Naive B cell (primary cell): ENCODE data around the gene TTC7B. TPM values are rescaled to one million over a fixed set of nuclear protein-coding genes. Genes with fewer than 3 reads are reported as not detected.

Source experiments
- ATAC-seq, 2 donors: fragments of 150-1000 bp; cut with Tn5 transposase; 2 replicates each; pipeline ENCODE4 v1.10.0; 2021; ENCODE audit warnings: low read depth in 2 of 2, mild to moderate bottlenecking in 2 of 2, moderate library complexity in 2 of 2
- DNase-seq: peaks from one replicate; pipeline ENCODE4 v3.0.0; 2022
- H3K27ac Mint-ChIP-seq, 6 donors: one replicate each; pipeline ENCODE4 v1.8.0; 2020 to 2022; ENCODE audit warnings: mild to moderate bottlenecking in 6 of 6, mixed read lengths in 6 of 6, moderate library complexity in 5 of 6, inconsistent platforms in 2 of 6
- H3K27me3 Mint-ChIP-seq, 3 donors: one replicate each; pipeline ENCODE4 v1.8.0; 2021 to 2022; ENCODE audit warnings: mixed read lengths in 3 of 3, mild to moderate bottlenecking in 1 of 3
- H3K36me3 Mint-ChIP-seq, 2 donors: one replicate each; pipeline ENCODE4 v1.8.0; 2020 to 2022; ENCODE audit warnings: mixed read lengths in 2 of 2, inconsistent platforms in 1 of 2, mild to moderate bottlenecking in 1 of 2
- H3K4me1 Mint-ChIP-seq, 3 donors: one replicate each; pipeline ENCODE4 v1.8.0; 2020 to 2022; ENCODE audit warnings: mixed read lengths in 3 of 3, inconsistent platforms in 1 of 3, mild to moderate bottlenecking in 1 of 3, moderate library complexity in 1 of 3
- H3K4me3 Mint-ChIP-seq, 8 donors: one replicate each; pipeline ENCODE4 v1.8.0; 2020 to 2022; ENCODE audit warnings: mild to moderate bottlenecking in 8 of 8, mixed read lengths in 8 of 8, moderate library complexity in 8 of 8, inconsistent platforms in 2 of 8
- H3K9me3 Mint-ChIP-seq, 7 donors: one replicate each; pipeline ENCODE4 v1.8.0; 2020 to 2022; ENCODE audit warnings: mixed read lengths in 7 of 7, mild to moderate bottlenecking in 5 of 7, inconsistent platforms in 2 of 7, moderate library complexity in 1 of 7
- polyA plus RNA-seq, 6 donors: library from polyadenylated mRNA; unstranded; fragments of 300-500 nt; fragmentation: Illumina TruSeq; gene quantifications; one replicate each; pipeline ENCODE4 v1.2.3, GENCODE V29; 2021; ENCODE audit warnings: low read depth in 6 of 6

TTC7B gene
- polyA plus RNA-seq, 6 donors from 2014 or later = 0.39 to 1.2 TPM; not detected in 4

GRCh38 chr14:90593254-90594040, 222.8 kb downstream of the TTC7B start:
- Mint-ChIP-seq H3K4me1 (no peaks in the 10 kb centered on the region), H3K4me3 (no peak overlapping the region), H3K27ac (no peak overlapping the region), H3K9me3 (no peaks in the 10 kb centered on the region), H3K27me3 (no peaks in the 10 kb centered on the region), H3K36me3 (no peaks in the 10 kb centered on the region)
- DNase-seq = no peak
- no peak for ATAC-seq

DNA sequence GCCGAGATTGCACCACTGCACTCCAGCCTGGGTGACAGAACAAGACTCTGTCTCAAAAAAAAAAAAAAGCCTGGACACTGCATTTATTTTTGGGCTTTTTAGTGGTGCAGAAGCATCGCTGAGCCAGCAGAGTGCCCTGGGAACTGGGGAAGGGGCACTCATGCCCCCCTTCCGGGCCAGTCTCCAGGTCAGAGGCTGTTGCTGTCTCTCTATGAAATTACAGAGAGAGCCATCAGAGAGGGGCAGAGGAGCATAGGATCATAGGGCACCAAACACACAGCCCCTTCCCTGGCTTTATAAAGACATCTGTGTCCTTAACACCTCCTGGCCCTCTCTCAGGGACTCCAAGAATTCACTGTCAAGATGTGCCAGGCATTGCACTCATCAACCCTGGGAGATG, 223.6 kb downstream of the TTC7B start:
- Mint-ChIP-seq H3K9me3 (no peaks in the 10 kb centered on the region), H3K27ac (no peak overlapping the region), H3K27me3 (no peaks in the 10 kb centered on the region), H3K4me3 (no peak overlapping the region), H3K4me1 (no peaks in the 10 kb centered on the region), H3K36me3 (no peaks in the 10 kb centered on the region)
- ATAC-seq (no peak), DNase-seq (no peak)

- Mint-ChIP-seq H3K9me3 (no peaks in the 10 kb centered on the region), H3K27me3 (no peaks in the 10 kb centered on the region), H3K4me1 (no peaks in the 10 kb centered on the region), H3K4me3 (no peak overlapping the region), H3K27ac (no peak overlapping the region), H3K36me3 (no peaks in the 10 kb centered on the region)
- DNase-seq (no peak), ATAC-seq (no peak)
Measured at GRCh38 chr14:90587918-90588317, 228.3 kb downstream of the TTC7B start.

- Mint-ChIP-seq H3K4me3 (peak overlapping the region in 1 of 8 donors; percentile 63), H3K27me3 (no peaks in the 10 kb centered on the region), H3K4me1 (no peaks in the 10 kb centered on the region), H3K27ac (peak overlapping the region in 1 of 6 donors; percentile 44), H3K9me3 (no peaks in the 10 kb centered on the region), H3K36me3 (no peaks in the 10 kb centered on the region)
- DNase-seq (no peak), ATAC-seq (no peak)
Measured at GRCh38 chr14:90587252-90587910, 228.8 kb downstream of the TTC7B start.

GRCh38 chr14:90585106-90585505, 231.1 kb downstream of the TTC7B start:
- Mint-ChIP-seq H3K4me1 (no peaks in the 10 kb centered on the region), H3K36me3 (no peaks in the 10 kb centered on the region), H3K27me3 (no peaks in the 10 kb centered on the region), H3K27ac (peak overlapping the region in 1 of 6 donors; percentile 45), H3K9me3 (no peaks in the 10 kb centered on the region), H3K4me3 (no peak overlapping the region)
- no peak for DNase-seq
- ATAC-seq = no peak

DNA sequence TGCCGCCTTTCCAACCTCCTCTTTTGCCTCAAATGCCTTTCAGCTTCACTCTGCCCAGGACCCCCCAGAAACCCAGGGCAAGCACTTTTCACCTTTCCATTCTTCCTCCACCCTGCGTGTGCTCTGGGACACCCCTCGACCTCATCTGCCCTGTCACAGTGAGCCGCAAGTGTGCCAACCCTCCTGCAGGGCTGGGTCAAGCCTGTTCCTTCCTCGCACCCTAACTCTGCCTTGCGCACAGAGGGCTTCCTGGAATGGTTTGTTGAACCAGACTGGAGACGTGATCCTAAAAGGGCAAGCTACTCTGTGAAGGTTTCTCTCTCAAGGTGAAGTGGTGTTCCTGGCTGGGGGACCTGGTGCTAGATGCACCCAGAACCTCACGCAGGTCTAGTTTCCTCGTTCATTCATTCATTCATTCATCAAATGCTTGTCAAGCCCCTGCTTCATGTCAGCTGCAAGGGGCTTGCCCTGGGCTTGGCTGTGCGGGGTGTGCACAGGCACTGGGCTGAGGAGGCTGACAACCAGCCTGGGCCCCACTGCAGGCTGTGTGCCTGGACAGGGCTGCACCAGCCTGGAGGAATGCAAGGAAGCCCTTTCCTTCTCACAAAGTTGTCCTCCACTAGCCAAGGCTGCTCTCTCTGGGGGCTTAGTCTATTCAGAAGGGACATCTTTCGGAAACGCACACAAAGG, 232.2 kb downstream of the TTC7B start:
- no peak for DNase-seq
- peak overlapping the region in 1 of 6 donors; percentile 34 for H3K27ac Mint-ChIP-seq
- no peaks in the 10 kb centered on the region for H3K9me3 Mint-ChIP-seq
- ATAC-seq = no peak
- no peaks in the 10 kb centered on the region for H3K36me3 Mint-ChIP-seq
- no peaks in the 10 kb centered on the region for H3K4me1 Mint-ChIP-seq
- no peak overlapping the region for H3K4me3 Mint-ChIP-seq
- H3K27me3 Mint-ChIP-seq = no peaks in the 10 kb centered on the region

GRCh38 chr14:90583427-90583826, 232.8 kb downstream of the TTC7B start:
- no peaks in the 10 kb centered on the region for H3K27me3 Mint-ChIP-seq
- no peaks in the 10 kb centered on the region for H3K9me3 Mint-ChIP-seq
- DNase-seq = no peak
- no peak overlapping the region for H3K27ac Mint-ChIP-seq
- H3K4me3 Mint-ChIP-seq = no peak overlapping the region
- ATAC-seq = no peak
- no peaks in the 10 kb centered on the region for H3K4me1 Mint-ChIP-seq
- no peaks in the 10 kb centered on the region for H3K36me3 Mint-ChIP-seq

DNA sequence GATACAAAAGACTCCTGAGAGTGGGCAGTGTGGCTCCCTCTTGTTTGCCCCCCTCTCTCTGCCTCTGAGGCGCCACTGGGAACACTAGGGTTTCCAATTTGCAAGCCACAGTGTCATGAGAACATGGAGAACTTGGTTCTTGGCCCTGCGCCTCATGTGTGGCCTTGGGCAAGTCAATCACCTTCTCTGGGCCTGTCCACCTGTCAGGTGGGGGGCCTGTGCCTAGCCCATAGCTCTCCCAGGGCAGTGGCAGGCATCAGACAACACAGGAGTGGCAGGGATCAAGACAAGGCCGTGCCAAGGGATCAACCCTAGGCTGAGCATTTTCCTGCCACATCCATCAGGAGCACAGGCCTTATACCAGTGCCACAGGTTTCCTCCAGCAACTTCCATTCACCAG, 234.1 kb downstream of the TTC7B start:
- DNase-seq (no peak), ATAC-seq (no peak)
- Mint-ChIP-seq H3K9me3 (no peaks in the 10 kb centered on the region), H3K27me3 (no peaks in the 10 kb centered on the region), H3K4me3 (peak overlapping the region in 1 of 8 donors; percentile 21), H3K4me1 (no peaks in the 10 kb centered on the region), H3K27ac (no peak overlapping the region), H3K36me3 (no peaks in the 10 kb centered on the region)

DNA sequence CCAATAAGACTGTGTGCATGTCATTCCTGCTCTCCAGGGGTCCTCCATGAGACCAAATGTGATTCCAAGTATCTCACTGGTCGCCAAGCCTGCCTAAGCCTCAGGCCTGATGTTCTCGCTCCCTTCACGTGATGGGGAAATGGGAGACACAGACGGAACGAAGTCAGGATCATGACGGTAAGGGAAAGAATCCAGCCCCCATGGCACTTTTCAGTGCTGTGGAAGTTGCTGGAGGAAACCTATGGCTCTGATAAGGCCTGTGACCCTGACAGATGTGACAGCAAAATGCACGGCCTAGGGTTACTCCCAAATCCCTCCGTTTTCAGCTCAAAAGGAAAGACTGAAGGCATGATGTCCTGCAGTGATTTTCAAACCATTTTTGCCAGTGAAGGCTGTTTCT, 234.5 kb downstream of the TTC7B start:
- Mint-ChIP-seq H3K4me1 (no peaks in the 10 kb centered on the region), H3K4me3 (no peak overlapping the region), H3K9me3 (no peaks in the 10 kb centered on the region), H3K27me3 (no peaks in the 10 kb centered on the region), H3K36me3 (no peaks in the 10 kb centered on the region), H3K27ac (no peak overlapping the region)
- DNase-seq = no peak
- no peak for ATAC-seq

DNA sequence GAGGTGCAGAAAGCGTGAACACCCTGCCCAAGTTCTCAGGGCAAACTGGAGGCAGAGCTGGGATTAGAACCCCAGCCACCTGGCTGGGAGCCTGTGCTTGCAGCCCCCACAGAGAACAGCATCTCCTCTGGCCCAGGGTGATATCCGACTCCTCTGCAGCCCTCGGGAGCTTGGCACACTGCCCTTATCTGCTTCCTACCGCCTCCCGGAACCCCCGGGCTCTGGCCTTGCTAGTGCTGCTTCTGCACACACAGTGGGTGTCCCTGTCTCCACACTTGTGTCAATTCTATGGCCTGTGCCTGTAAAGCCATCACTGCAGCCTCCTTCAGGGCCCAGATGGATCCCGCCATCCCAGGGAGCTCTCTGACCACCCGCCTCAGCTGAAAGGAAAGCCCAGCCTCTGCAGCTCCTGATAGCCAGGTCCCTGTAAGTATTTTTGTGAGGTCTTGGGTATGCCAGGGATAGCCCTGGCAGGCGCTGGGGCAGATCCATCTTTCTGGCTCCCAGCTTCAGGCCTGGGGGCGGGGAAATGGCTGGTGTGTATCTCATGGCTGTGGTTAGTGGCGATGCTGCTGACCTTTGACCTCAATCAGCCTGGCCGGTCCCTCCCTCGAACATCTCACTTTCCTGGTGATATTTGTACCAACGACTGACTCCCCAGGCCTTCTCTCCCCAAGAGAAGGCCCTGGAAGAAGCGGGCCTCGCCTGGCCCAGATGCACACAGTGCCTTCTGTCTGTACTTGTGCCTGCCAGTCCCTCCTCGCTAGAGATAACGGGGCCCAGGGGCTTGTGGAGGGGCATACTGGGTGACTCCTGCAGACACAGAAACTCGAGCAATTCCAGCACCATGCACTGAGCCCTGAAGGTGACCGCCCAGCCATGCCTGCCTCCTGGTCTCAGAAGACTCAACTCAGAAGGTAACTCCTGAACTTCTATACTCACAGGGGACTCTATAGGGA, 235.6 kb downstream of the TTC7B start:
- Mint-ChIP-seq H3K27ac (no peak overlapping the region), H3K4me3 (no peak overlapping the region), H3K9me3 (no peaks in the 10 kb centered on the region), H3K4me1 (no peaks in the 10 kb centered on the region), H3K36me3 (no peaks in the 10 kb centered on the region), H3K27me3 (no peaks in the 10 kb centered on the region)
- ATAC-seq (no peak), DNase-seq (no peak)

DNA sequence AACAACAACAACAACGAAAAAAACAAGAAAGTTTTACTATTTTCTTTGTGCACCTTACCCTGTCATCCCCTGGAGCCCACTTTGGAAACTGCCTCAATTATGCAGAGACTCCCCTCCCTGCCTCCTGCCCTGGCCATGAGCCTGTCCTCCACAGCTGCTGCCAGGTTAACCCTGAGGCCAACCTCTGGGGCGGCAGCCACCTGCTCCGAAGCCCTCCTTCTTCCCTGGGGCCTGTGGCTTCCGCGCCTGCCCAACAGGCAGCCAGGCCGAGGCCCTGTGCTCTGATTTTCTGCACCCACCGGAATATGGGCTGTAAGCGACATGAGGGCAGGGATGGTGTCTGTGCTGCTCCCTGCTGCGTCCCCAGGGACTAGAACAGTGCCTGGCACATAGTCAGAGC, 236.4 kb downstream of the TTC7B start:
- no peak for ATAC-seq
- Mint-ChIP-seq H3K4me1 (no peaks in the 10 kb centered on the region), H3K36me3 (no peaks in the 10 kb centered on the region), H3K9me3 (no peaks in the 10 kb centered on the region), H3K27me3 (no peaks in the 10 kb centered on the region), H3K27ac (no peak overlapping the region), H3K4me3 (no peak overlapping the region)
- no peak for DNase-seq

DNA sequence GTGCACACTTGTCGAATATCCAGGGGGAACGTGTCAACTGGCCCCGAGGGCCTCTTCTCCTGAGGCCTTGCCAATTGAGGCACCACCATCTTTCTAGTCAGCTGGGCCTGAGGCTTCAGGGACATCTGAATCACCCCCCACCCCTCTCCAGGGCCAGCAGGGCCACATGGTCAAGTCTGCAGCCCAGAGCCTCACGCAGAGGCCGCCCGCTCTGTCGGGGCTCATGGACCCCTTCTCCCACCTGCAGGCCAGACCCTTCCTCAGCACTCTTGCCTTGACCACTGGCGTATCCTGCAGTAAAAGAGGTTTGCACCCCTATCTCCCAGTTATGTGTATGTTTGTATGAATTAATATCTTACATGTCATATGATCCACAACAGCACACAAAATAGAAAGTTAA, 237.1 kb downstream of the TTC7B start:
- DNase-seq (no peak), ATAC-seq (no peak)
- no peak overlapping the region for H3K4me3 Mint-ChIP-seq
- no peaks in the 10 kb centered on the region for H3K9me3 Mint-ChIP-seq
- H3K4me1 Mint-ChIP-seq = no peaks in the 10 kb centered on the region
- peak overlapping the region in 1 of 6 donors; percentile 13 for H3K27ac Mint-ChIP-seq
- H3K27me3 Mint-ChIP-seq = no peaks in the 10 kb centered on the region
- no peaks in the 10 kb centered on the region for H3K36me3 Mint-ChIP-seq

GRCh38 chr14:90578283-90578985, 237.8 kb downstream of the TTC7B start:
- H3K4me1 Mint-ChIP-seq = no peaks in the 10 kb centered on the region
- no peak overlapping the region for H3K4me3 Mint-ChIP-seq
- no peak for ATAC-seq
- H3K27ac Mint-ChIP-seq = no peak overlapping the region
- no peaks in the 10 kb centered on the region for H3K36me3 Mint-ChIP-seq
- H3K9me3 Mint-ChIP-seq = no peaks in the 10 kb centered on the region
- no peak for DNase-seq
- H3K27me3 Mint-ChIP-seq = no peaks in the 10 kb centered on the region
